PFSK-1 (cell line): Measurements from ENCODE around the gene MORN5.

Source experiments
- FOXP2 ChIP-seq: optimal IDR thresholded peaks from 2 replicates; pipeline ENCODE3; 2011; ENCODE audit warnings: borderline replicate concordance, control low read depth, inconsistent platforms; ENCODE audit not compliant: insufficient read depth; ENCODE audit errors: extremely low read length, extremely low read depth
- POLR2AphosphoS5 ChIP-seq: IDR thresholded peaks from 2 replicates; pipeline ENCODE4 v1.6.1; 2012; ENCODE audit warnings: low read depth, mild to moderate bottlenecking, control low read depth, low read length, moderate library complexity
- REST ChIP-seq, 2 experiments: IDR thresholded peaks; 2 replicates each; pipeline versions ENCODE4 v1.6.1 to v1.8.0; 2011 to 2012; ENCODE audit warnings: low read depth in 2 of 2, low read length in 2 of 2, control low read depth in 1 of 2, inconsistent platforms in 1 of 2, mild to moderate bottlenecking in 1 of 2, moderate library complexity in 1 of 2; ENCODE audit not compliant: insufficient read depth in 1 of 2
- SIN3A ChIP-seq: IDR thresholded peaks from 2 replicates; pipeline ENCODE4 v1.6.1; 2012; ENCODE audit warnings: mild to moderate bottlenecking, low read length, moderate library complexity, borderline replicate concordance; ENCODE audit not compliant: insufficient read depth
- TAF1 ChIP-seq: IDR thresholded peaks from 2 replicates; pipeline ENCODE4 v1.6.1; 2012; ENCODE audit warnings: low read length, control low read depth, borderline replicate concordance; ENCODE audit not compliant: insufficient read depth

Gene MORN5

GRCh38 chr9:122143876-122144405 lies 15.8 kb upstream of the MORN5 start:
- TF ChIP-seq POLR2AphosphoS5 (no peak), FOXP2 (no peak), REST (IDR thresholded peaks at IDR 0.05; ENCODE audit: insufficient read depth in 1 of 2, low read depth in 2 of 2, low read length in 2 of 2) (no peak), SIN3A (no peak), TAF1 (no peak)

- TF ChIP-seq SIN3A (no peak), REST (IDR thresholded peaks at IDR 0.05; ENCODE audit: insufficient read depth in 1 of 2, low read depth in 2 of 2, low read length in 2 of 2) (no peak), FOXP2 (no peak), TAF1 (no peak), POLR2AphosphoS5 (no peak)
These were observed 14.7 kb upstream of the MORN5 start for GRCh38 chr9:122144836-122145591.

GRCh38 chr9:122145592-122145863 lies 14.2 kb upstream of the MORN5 start:
- TF ChIP-seq POLR2AphosphoS5 = no peak
- TF ChIP-seq FOXP2 = no peak
- no peak for TF ChIP-seq SIN3A
- no peak for TF ChIP-seq REST (IDR thresholded peaks at IDR 0.05; ENCODE audit: insufficient read depth in 1 of 2, low read depth in 2 of 2, low read length in 2 of 2)
- TF ChIP-seq TAF1 = no peak

- TF ChIP-seq POLR2AphosphoS5 (no peak), TAF1 (no peak), REST (IDR thresholded peaks at IDR 0.05; ENCODE audit: insufficient read depth in 1 of 2, low read depth in 2 of 2, low read length in 2 of 2) (no peak), SIN3A (no peak), FOXP2 (no peak)
These were observed 8.4 kb upstream of the MORN5 start for GRCh38 chr9:122151267-122151828.
